Right lobe of liver (tissue), 6 donors: ENCODE results near the gene LCP2. TPM values are rescaled to one million over a fixed set of nuclear protein-coding genes. Genes with fewer than 3 reads are reported as not detected.
A peak's percentile ranks its signal among the peaks of the same experiment; 100 is the strongest.

Source experiments
- ATAC-seq, 4 donors: fragments of 200-7000 bp; cut with Tn5 transposase; one replicate each; pipeline ENCODE4 v1.9.1; 2020; ENCODE audit warnings: mild to moderate bottlenecking in 4 of 4, moderate library complexity in 4 of 4
- DNase-seq, 3 donors: peaks; one replicate each; pipeline ENCODE4 v3.0.0-alpha.2; 2020
- H3K27ac ChIP-seq, 3 donors: fragments of 200-600 bp; one replicate each; pipeline ENCODE4 v1.8.0; 2022
- H3K27me3 ChIP-seq, 2 donors: fragments of 200-600 bp; one replicate each; pipeline ENCODE4 v1.8.0; 2022
- H3K36me3 ChIP-seq, 4 donors: fragments of 200-600 bp; sonication (generic) in 1 of 4; one replicate each; pipeline versions ENCODE4 v1.5.1 to v1.8.0; 2017 to 2022; ENCODE audit warnings: control low read depth in 1 of 4
- H3K4me1 ChIP-seq, 4 donors: fragments of 200-600 bp; sonication (generic) in 1 of 4; one replicate each; pipeline versions ENCODE4 v1.5.1 to v1.8.0; 2017 to 2022; ENCODE audit warnings: control low read depth in 1 of 4
- H3K4me3 ChIP-seq, 3 donors: fragments of 200-600 bp; one replicate each; pipeline ENCODE4 v1.8.0; 2022
- H3K9me3 ChIP-seq, 4 donors: fragments of 200-600 bp; sonication (generic) in 1 of 4; one replicate each; pipeline versions ENCODE4 v1.5.1 to v1.8.0; 2017 to 2022; ENCODE audit warnings: control low read depth in 1 of 4
- POLR2A ChIP-seq: fragments of 450-650 bp; IDR thresholded peaks from one replicate; pipeline ENCODE4 v1.6.1; 2017; ENCODE audit warnings: antibody characterized with exemption, mild to moderate bottlenecking
- WGBS: methylation state at CpG from one replicate; pipeline ENCODE4 v1.1.6; 2018; ENCODE audit warnings: low coverage, low lambda C conversion rate; ENCODE audit not compliant: insufficient coverage; ENCODE audit errors: missing lambda C conversion rate; 5-methylcytosine and 5-hydroxymethylcytosine counted together
- intact Hi-C, 2 donors: fragments of 100-400 bp; cut with DNase I; formaldehyde crosslinking; loops; one replicate each; pipeline versions ENCODE4 v1.11.2 to v1.14.1; 2022
- total RNA-seq, 6 experiments: library from RNA; depleted of rRNA in 2 of 6; stranded (reverse); fragments of >200 nt in 2 of 6; fragmentation: NEBNext Ultra II Directional in 3 of 6; extraction: Animal tissue kit (Norgen Biotek cat#: 25700) in 3 of 6; gene quantifications; one replicate each; pipeline versions ENCODE4 v1.1.0 to v1.2.4, GENCODE V29; 2016 to 2023
- TF ChIP-seq, protein P1 (sequence below), 4 donors: fragments of 200-600 bp in 3 of 4; fragments of 450-650 bp in 1 of 4; IDR thresholded peaks; one replicate each; pipeline versions ENCODE4 v1.5.1 to v1.8.0; 2016 to 2022; ENCODE audit warnings: antibody characterized with exemption in 4 of 4, mild to moderate bottlenecking in 2 of 4
- donor health status: DM: no; HTN: yes; CAD: no.
- donor health status: DM: no; HTN: no; CAD: no.
- donor health status: DM: no; HTN: no; CAD: no.
- donor health status: DM: no; HTN: yes; CAD: no.
- donor health status: DM: no; HTN: yes; CAD: no.

The LCP2 gene
- total RNA-seq, 6 experiments from 2014 or later = 4.4 to 20.5 (median 10.1) TPM

DNA sequence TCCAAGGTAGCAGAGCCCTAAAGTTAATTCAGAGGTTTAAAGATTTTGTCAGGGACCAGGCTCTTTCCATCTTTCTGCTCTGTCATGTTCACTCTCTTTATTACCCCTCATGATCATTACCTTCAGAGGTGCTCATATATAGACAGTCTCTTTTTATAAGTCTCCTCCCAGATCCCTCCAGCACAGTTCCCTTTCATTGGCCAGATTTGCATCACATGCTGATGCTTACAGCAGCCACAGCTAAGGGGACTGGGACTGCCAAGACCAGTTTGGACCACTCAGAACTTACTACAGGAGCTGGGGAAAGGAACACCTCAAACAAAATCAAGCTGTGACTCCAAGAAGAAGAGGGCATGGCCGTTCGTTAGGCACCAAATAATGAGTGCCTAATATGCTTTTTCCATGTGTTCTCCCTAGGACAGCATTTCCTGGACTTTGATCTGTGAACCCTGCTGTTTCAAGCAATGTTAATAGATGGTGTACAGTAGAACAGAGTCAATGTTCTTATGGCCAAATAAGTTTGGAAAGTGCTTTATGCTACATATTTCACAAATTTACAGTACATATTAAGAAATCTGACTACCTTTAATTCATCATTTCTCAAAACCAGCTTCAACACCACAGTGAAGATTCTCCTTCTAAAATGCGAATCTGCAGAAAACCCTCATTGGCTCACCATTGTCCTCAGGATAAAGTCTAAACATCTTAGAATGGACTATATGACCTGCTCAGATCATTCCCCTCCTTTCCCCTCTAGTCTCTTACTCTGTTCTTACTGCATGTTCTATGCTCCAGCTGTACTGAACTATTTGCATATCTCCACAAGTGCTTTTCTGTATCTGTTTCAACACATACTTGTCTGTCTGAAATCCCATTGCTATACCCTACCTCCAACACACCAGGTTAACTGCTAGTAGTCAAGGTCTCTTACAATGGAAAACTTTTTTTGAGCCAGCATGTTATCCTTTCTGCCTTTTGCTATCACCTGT is 61.4 kb downstream of the LCP2 start:
- no peaks in the 10 kb centered on the region for H3K36me3 ChIP-seq
- WGBS = 39% methylated on average over 3 of the region's 3 CpGs
- TF ChIP-seq, protein P1, sequence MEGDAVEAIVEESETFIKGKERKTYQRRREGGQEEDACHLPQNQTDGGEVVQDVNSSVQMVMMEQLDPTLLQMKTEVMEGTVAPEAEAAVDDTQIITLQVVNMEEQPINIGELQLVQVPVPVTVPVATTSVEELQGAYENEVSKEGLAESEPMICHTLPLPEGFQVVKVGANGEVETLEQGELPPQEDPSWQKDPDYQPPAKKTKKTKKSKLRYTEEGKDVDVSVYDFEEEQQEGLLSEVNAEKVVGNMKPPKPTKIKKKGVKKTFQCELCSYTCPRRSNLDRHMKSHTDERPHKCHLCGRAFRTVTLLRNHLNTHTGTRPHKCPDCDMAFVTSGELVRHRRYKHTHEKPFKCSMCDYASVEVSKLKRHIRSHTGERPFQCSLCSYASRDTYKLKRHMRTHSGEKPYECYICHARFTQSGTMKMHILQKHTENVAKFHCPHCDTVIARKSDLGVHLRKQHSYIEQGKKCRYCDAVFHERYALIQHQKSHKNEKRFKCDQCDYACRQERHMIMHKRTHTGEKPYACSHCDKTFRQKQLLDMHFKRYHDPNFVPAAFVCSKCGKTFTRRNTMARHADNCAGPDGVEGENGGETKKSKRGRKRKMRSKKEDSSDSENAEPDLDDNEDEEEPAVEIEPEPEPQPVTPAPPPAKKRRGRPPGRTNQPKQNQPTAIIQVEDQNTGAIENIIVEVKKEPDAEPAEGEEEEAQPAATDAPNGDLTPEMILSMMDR (IDR thresholded peaks at IDR 0.05) = no peak
- TF ChIP-seq POLR2A = no peak
- intact Hi-C loops = no loop called here
- H3K27me3 ChIP-seq = no peaks in the 10 kb centered on the region
- ATAC-seq (peak; percentile 35 to 64 (median 51)), DNase-seq (no peak)
- H3K4me1 ChIP-seq = no peaks in the 10 kb centered on the region
- H3K4me3 ChIP-seq = no peak overlapping the region
- no peak overlapping the region for H3K27ac ChIP-seq
- no peaks in the 10 kb centered on the region for H3K9me3 ChIP-seq

DNA sequence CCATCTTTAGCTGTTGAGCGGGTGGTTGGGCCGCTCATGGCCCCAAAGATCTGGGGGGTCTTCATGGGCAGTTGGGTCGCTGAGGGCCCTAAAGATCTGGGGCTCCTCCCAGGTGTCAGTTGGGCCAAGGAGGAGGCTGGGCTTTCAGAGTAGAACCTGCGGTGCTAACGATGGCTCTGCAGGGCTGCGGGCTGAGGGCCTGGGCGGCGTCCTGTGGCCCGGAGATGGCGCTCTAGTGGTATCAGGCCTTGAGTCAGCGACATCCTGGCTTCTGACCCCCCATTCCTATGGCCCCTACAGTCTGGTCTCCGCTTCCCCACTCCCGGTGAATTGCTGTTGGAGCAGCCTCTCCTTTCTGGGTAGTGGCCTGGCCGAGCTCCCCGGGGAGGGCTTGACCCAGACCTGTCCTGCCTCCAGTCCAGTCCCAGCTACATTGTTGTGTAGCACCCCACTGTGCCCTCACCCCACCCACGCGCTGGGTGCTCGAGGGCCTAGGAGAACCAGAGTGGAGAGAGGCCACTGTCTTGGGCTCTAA is 64.2 kb downstream of the LCP2 start:
- Histone ChIP-seq H3K9me3 (no peaks in the 10 kb centered on the region), H3K27me3 (no peaks in the 10 kb centered on the region), H3K36me3 (no peaks in the 10 kb centered on the region), H3K4me1 (no peaks in the 10 kb centered on the region), H3K4me3 (no peak overlapping the region), H3K27ac (no peak overlapping the region)
- no peak for TF ChIP-seq POLR2A
- TF ChIP-seq, protein P1 (IDR thresholded peaks at IDR 0.05) = no peak
- peak in 1 of 4 donors; percentile 14 for ATAC-seq
- DNase-seq = no peak
- intact Hi-C loops = no loop called here
- 60% methylated on average over 1 of the region's 18 CpGs for WGBS

- TF ChIP-seq, protein P1 (IDR thresholded peaks at IDR 0.05) = no peak
- TF ChIP-seq POLR2A = no peak
- DNase-seq (no peak), ATAC-seq (peak in 1 of 4 donors; percentile 26)
- H3K27me3 ChIP-seq = no peaks in the 10 kb centered on the region
- H3K27ac ChIP-seq = no peak within 1 kb of the TSS
- intact Hi-C loops = no loop called here
- H3K36me3 ChIP-seq = no peaks in the 10 kb centered on the region
- no peaks in the 10 kb centered on the region for H3K4me1 ChIP-seq
- H3K4me3 ChIP-seq = no peak within 1 kb of the TSS
- no peaks in the 10 kb centered on the region for H3K9me3 ChIP-seq
- WGBS = 83% methylated on average over 3 of the region's 27 CpGs
Observed at GRCh38 chr5:170232786-170233185, 64.8 kb downstream of the LCP2 start, which contains the start of gene C5orf58. TSS of gene C5orf58 (plus strand) at chr5:170232985. CDS start at chr5:170234977, 1,992 bp downstream.

DNA sequence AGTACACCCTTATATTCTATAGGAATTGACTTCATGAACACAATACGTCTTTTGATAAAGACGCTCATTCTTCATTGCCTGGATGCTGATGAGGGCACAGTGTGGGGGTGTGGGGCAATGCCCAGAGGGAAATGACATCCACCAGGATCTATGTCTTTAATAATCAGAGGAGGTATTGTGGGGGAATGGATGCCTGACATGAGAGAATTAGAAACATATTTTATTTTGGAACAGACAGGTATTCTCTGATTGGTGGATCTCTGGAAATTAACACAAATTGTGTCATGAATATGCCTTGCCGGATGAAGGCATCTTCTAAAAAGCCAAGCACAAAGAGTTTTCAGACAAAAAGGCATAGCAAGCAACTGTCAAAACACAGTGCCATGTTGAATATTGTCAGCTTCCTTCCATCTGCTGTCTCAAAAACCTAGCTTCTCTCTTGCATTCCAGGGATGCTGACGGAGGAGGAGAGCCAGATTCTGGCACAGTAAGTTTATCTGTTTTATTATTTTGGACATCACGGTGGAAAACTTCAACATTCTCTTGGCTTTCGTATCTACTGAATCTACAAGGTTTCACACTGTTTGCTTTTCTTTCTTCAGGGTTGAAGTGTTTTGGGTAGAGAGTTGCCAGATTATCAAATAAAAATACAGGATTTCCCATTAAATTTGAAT is 68.7 kb downstream of the LCP2 start:
- no peak overlapping the region for H3K4me3 ChIP-seq
- intact Hi-C loops = loop anchor here in 1 of 2 donors (10.0 kb wide), 1 partner anchor 186 kb away; no protein-coding TSS in a partner anchor
- DNase-seq (no peak), ATAC-seq (no peak)
- H3K36me3 ChIP-seq = no peaks in the 10 kb centered on the region
- H3K27me3 ChIP-seq = no peaks in the 10 kb centered on the region
- no peak overlapping the region for H3K27ac ChIP-seq
- no peaks in the 10 kb centered on the region for H3K4me1 ChIP-seq
- WGBS = 69% methylated on average over 4 of the region's 6 CpGs
- H3K9me3 ChIP-seq = no peaks in the 10 kb centered on the region
- TF ChIP-seq, protein P1 (IDR thresholded peaks at IDR 0.05) = no peak
- TF ChIP-seq POLR2A = no peak
